HG02884 (cell line): ENCODE data around the gene LUZP2.

Experiments used
- ATAC-seq: cut with Tn5 transposase; IDR thresholded peaks from one replicate; pipeline ENCODE4 v1.9.1; 2021; ENCODE audit warnings: mild to moderate bottlenecking, moderate library complexity; ENCODE audit not compliant: unreplicated experiment

Gene LUZP2

DNA sequence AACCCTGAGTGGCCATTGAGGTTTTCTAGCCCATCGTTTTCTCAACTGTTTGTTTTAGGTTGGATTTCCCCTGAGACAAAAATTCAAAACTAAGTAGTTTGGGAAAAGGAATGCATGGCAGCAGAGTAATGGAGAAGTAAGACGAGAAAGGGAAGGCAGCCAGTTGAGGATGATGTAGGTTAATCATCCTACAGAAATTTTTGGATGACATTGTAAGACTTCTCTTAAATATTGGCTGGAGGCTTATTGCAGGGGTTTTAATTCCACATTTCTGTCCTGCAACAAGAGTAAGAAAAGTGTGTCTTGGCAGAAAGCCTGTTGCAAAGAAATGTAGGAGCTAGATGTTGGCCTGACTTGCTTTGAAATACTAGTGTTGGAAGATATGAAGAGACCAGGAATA, 308.8 kb downstream of the LUZP2 start:
- no peak for ATAC-seq

DNA sequence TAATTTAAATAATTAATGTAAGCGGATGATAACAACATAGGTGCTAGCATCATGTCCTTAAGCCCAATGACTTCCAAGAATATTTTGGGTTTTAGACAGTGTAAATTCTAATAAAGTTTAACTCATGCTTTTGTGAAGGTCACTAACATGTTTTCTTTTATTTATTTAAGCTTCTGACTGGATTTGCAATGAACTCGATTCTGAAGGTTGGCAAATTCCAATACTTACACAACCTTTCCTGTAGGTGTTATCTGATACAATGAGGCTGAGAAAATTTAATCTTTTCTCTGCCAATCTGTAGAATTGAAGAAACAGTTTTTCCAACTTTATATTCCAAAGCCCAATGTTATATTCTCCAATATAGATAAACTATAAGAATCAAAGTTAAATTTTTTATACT, 311.3 kb downstream of the LUZP2 start:
- no peak for ATAC-seq

DNA sequence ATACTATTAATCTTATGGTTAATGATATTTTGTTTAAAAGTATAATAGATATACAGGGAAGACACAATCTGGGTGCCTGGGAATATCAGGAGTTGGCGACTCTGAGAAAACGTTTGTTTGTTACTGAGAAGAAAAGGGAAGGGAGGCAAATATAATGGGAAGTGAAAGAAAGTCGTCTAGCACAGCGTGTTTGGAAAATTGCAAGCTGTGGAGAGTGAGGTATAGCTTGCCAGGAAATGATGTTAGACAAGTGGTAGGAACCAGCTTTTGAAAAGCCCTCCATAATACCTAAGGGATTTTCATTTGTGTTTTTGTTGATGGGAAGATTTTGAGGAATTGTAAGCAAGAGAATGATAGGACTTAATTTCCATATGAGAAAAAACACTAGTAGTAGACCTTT, 322.2 kb downstream of the LUZP2 start:
- ATAC-seq = no peak

GRCh38 chr11:24819863-24820434, 323.1 kb downstream of the LUZP2 start:
- ATAC-seq = no peak

- no peak for ATAC-seq
Observed at GRCh38 chr11:24820541-24820940, 323.7 kb downstream of the LUZP2 start.

- ATAC-seq = no peak
Observed at GRCh38 chr11:24828938-24829605, 332.2 kb downstream of the LUZP2 start.

- no peak for ATAC-seq
Observed at GRCh38 chr11:24833573-24833972, 336.7 kb downstream of the LUZP2 start.

GRCh38 chr11:24837112-24837511, 340.3 kb downstream of the LUZP2 start:
- no peak for ATAC-seq

- ATAC-seq = no peak
Observed at GRCh38 chr11:24842308-24842707, 345.5 kb downstream of the LUZP2 start.

GRCh38 chr11:24844406-24844805, 347.6 kb downstream of the LUZP2 start:
- no peak for ATAC-seq

DNA sequence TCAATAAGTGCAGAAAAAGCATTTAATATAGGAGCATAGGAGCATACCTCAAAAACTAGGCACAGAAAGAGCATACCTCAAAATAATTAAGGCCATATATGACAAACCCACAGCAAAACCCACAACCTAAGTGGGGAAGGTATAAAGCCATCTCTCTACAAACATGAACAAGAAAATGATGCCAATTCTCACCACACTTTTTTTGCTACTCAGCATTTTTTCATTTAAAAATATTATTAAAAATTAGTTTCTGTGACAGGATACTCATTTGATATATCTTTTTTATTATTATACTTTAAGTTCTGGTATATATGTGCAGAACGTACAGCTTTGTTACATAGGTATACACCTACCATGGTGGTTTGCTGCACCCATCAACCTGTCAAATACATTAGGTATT, 352.0 kb downstream of the LUZP2 start:
- ATAC-seq = no peak

DNA sequence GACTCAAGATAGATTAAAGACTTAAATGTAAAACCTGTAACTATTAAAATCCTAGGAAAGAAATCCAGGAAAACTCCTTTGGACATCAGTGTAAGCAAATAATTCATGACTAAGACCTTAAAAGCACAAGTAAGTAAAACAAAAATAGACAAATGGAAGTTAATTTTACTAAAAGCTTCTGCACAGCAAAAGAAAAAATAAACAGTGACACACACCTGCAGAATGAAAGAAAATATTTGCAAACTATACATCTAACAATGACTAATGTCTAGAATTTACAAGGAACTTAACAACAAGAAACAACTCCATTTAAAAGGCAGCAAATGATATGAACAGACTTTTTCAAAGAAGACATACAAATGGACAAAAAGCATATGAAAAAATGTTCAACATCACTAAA, 359.1 kb downstream of the LUZP2 start:
- no peak for ATAC-seq

- ATAC-seq = no peak
Observed at GRCh38 chr11:24859801-24860300, 363.0 kb downstream of the LUZP2 start.

DNA sequence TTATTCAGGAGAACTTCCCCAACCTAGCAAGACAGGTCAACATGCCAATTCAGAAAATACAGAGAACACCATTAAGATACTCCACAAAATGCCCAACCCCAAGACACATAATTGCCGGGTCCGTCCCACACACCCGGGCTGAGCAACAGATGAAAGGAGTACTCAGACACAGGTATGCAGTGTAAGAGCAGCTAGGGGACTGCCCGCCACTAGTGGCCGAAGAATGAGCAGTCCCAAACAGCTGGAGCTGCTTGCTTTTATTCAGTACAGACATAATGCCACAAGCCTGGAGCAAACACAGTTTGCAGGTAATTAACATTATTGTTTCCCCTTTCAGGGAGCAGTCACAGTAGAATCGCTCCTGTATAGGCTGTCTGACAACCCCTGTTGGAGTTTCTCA, 364.6 kb downstream of the LUZP2 start:
- no peak for ATAC-seq

DNA sequence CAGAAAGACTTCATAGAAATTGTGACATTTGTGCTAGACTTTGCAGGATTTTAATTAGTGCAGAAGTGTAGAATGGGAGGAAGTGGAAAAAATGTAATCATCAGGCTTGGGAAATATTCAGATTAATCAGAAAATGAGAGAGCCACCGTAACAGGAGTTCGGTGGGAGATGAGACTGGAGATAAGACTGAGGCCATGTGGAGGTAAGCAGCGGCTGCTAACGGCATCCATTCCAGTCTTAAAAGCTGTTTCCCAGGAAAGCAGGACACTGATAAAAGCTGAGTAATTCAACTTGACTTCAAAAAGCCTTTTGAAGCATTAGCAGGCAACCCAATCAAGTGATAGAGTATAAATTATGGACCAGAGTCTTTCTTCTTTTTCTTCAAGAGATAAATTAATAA, 369.9 kb downstream of the LUZP2 start:
- ATAC-seq = no peak

DNA sequence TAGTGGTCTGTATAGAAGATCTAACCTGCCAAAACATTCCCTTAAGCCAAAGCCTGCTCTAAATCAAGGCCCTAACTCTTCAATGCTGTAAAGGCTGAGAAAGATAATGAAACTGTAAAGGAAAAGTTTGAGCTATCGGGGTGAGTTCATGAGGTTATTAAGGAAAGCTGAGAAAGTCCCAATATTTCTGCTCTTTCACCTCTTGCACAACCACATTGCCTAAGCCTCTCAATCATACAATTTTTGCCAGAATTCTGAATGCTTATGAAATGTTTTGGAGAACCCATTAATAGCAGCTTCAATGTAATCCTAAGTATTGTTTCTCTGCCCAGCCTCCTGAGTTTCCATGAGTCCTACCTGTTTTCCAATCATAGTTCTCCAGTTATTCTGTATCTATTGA, 373.2 kb downstream of the LUZP2 start:
- no peak for ATAC-seq

- ATAC-seq = no peak
Observed at GRCh38 chr11:24872186-24872585, 375.3 kb downstream of the LUZP2 start.

DNA sequence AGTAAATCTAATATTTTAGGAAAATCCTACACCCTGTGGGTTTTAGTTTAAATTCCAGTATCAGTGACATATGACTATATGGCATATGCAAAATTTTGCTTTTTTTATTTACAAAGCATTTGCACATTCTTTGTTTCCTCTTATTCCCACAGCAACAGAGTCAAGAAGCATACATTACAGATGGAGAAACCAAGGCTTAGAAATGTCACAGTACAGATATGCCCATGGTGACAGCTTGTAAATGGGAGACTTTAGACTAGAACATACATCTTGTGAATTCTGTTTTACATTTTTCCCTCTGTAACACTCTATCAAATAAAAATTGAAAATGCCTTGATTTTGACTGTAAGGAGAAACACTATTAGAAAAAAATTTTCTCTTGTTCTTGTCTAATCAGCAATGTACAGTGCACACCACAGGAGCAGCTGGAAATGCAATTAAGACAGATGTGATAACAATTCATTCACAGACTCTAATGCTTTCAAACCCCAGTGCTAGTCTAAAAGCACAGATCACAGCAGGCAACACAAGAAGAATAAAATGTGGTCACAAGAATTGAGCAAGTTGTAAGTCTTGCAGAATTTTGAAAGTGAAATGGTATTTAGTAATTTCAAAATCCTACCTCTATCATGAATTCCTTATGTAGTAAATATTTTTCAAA, 375.9 kb downstream of the LUZP2 start:
- ATAC-seq = no peak

DNA sequence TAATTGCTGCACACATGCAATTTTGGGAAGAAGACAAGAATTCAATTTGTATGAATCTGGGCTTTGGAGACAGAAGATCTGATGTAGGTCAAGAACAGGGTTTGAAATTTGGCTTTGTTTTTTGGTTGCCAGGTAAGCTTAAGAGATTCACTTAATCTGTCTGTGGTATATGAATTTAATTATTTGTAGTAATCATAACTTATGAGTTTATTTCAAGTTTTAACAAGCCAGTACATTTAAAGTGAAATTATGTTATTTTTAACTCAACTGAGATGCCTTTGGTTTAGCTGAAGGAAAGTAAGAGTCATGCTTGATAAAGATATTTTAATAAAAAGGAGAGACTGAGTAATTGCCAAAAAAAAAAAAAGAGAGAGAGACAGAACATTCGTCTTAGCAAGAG, 384.1 kb downstream of the LUZP2 start:
- no peak for ATAC-seq

- no peak for ATAC-seq
Observed at GRCh38 chr11:24885580-24886173, 388.8 kb downstream of the LUZP2 start.

DNA sequence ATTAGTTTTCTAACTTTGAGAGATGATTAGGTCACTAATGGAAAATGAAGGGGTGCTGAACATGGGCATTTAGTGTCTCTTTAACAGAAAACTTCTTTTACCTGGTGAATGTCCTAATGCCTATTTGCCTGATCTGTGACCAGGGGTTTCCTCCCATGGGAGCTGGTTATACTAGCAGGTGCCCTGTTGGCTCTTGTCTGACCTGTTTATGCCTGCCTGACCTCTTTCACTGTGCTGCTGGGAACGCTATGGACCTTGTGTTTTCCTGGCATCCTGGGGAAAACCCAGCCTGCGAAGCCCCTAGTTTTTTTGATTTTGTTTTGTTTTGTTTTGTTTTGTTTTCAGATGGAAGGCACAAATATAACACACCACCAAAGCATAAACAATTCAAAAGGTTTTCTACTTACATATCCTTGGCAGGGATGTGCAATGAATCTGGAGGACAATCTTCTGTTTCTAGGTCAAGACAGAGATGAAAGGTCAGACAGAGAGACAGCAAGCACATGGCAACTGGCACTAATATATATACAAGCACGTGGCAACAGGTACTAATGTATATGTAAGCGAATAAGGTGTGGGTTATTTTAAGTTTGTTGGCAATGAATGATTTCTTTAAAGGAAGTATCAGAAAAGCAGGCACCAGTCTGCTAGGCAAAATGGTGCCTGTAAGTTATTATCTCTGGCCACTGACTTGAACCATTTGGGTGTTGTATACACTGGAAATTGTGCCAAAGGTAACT, 390.2 kb downstream of the LUZP2 start:
- ATAC-seq = no peak
